Stimulated activated CD8-positive, alpha-beta memory T cell treated with anti-CD3 and anti-CD28 coated beads, Interleukin-15, amount 100 ng/mL, for 1 hour (primary cell): ENCODE measurements around the gene PRKCD.
"Not testable (repeated sequence)": the region's sequence is repeated elsewhere in the genome, so short reads cannot be mapped to it uniquely, and the experiment has no call there.

ENCODE experiments used
- DNase-seq: peaks from one replicate; pipeline ENCODE4 v3.0.0-alpha.2; 2020; ENCODE audit warnings: low read depth

Gene PRKCD

GRCh38 chr3:53139906-53140846, 20.8 kb upstream of the PRKCD start:
- no peak for DNase-seq

- DNase-seq = no peak
Observed at GRCh38 chr3:53140847-53141845, 19.9 kb upstream of the PRKCD start.

- no peak for DNase-seq
Observed at GRCh38 chr3:53142986-53143385, 18.0 kb upstream of the PRKCD start.

- no peak for DNase-seq
Observed at GRCh38 chr3:53144446-53144845, 16.6 kb upstream of the PRKCD start.

GRCh38 chr3:53144862-53145712, 15.9 kb upstream of the PRKCD start:
- no peak for DNase-seq

GRCh38 chr3:53145713-53146080, 15.3 kb upstream of the PRKCD start:
- DNase-seq = no peak

- DNase-seq = no peak
Observed at GRCh38 chr3:53146319-53146891, 14.6 kb upstream of the PRKCD start.

- DNase-seq = no peak
Observed at GRCh38 chr3:53147151-53147902, 13.7 kb upstream of the PRKCD start.

GRCh38 chr3:53147903-53148400, 13.1 kb upstream of the PRKCD start:
- no peak for DNase-seq

GRCh38 chr3:53149006-53149690, 11.9 kb upstream of the PRKCD start:
- DNase-seq = no peak

- no peak for DNase-seq
Observed at GRCh38 chr3:53149699-53150098, 11.3 kb upstream of the PRKCD start.

- no peak for DNase-seq
Observed at GRCh38 chr3:53150247-53151085, 10.5 kb upstream of the PRKCD start.

- not testable (repeated sequence) for DNase-seq
Observed at GRCh38 chr3:53151086-53151438, 9.9 kb upstream of the PRKCD start.

GRCh38 chr3:53151465-53151864, 9.5 kb upstream of the PRKCD start:
- DNase-seq = no peak

GRCh38 chr3:53151870-53152660, 8.9 kb upstream of the PRKCD start:
- no peak for DNase-seq

- DNase-seq = no peak
Observed at GRCh38 chr3:53153264-53153823, 7.7 kb upstream of the PRKCD start.

GRCh38 chr3:53153980-53154379, 7.0 kb upstream of the PRKCD start:
- no peak for DNase-seq

- DNase-seq = no peak
Observed at GRCh38 chr3:53154881-53155285, 6.1 kb upstream of the PRKCD start.
